Small intestine (tissue), 7 donors: ENCODE data around the gene FOXL3. TPM values are rescaled to one million over a fixed set of nuclear protein-coding genes. Genes with fewer than 3 reads are reported as not detected.
A peak's percentile ranks its signal among the peaks of the same experiment; 100 is the strongest.

Experiments used
- DNase-seq, 2 donors: peaks; one replicate each; pipeline versions ENCODE4 v3.0.0 to v3.0.0-alpha.2; 2013
- FAIRE-seq: peaks from 2 replicates; lab custom pipeline; 2012; peaks lifted over from hg19 to GRCh38; lab: Jason Lieb, UNC
- H3K27ac ChIP-seq, 3 donors: one replicate each; pipeline ENCODE4 v1.5.1; 2013; ENCODE audit warnings: low read length in 2 of 3, mild to moderate bottlenecking in 2 of 3, control low read depth in 1 of 3, inconsistent platforms in 1 of 3, low read depth in 1 of 3, moderate library complexity in 1 of 3
- H3K27me3 ChIP-seq, 3 donors: one replicate each; pipeline ENCODE4 v1.6.1; 2013; ENCODE audit warnings: low read length in 3 of 3, inconsistent platforms in 1 of 3; ENCODE audit not compliant: control insufficient read depth in 3 of 3, insufficient read depth in 3 of 3
- H3K36me3 ChIP-seq, 3 donors: one replicate each; pipeline ENCODE4 v1.6.1; 2013; ENCODE audit warnings: low read length in 3 of 3, inconsistent platforms in 1 of 3, low read depth in 1 of 3, mild to moderate bottlenecking in 1 of 3, moderate library complexity in 1 of 3; ENCODE audit not compliant: control insufficient read depth in 3 of 3, insufficient read depth in 2 of 3
- H3K4me1 ChIP-seq, 3 donors: one replicate each; pipeline ENCODE4 v1.6.1; 2013; ENCODE audit warnings: low read length in 2 of 3, inconsistent platforms in 1 of 3, low read depth in 1 of 3, mild to moderate bottlenecking in 1 of 3, moderate library complexity in 1 of 3; ENCODE audit not compliant: control insufficient read depth in 3 of 3, insufficient read depth in 2 of 3
- H3K4me3 ChIP-seq, 3 donors: one replicate each; pipeline ENCODE4 v1.5.1; 2013; ENCODE audit warnings: low read length in 3 of 3, control low read depth in 1 of 3, inconsistent platforms in 1 of 3, low read depth in 1 of 3, mild to moderate bottlenecking in 1 of 3, moderate library complexity in 1 of 3
- H3K9me3 ChIP-seq, 2 donors: one replicate each; pipeline ENCODE4 v1.6.1; 2013; ENCODE audit warnings: low read depth in 1 of 2, low read length in 1 of 2; ENCODE audit not compliant: control insufficient read depth in 2 of 2, insufficient read depth in 1 of 2
- WGBS, 3 donors: extraction: QIAGEN DNeasy Blood & Tissue Kit; methylation state at CpG; one replicate each; pipeline ENCODE4 v1.1.7; 2013; 5-methylcytosine and 5-hydroxymethylcytosine counted together
- polyA plus RNA-seq, 4 donors: library from polyadenylated mRNA; stranded (reverse) in 3 of 4; unstranded in 1 of 4; fragments of 200-250 nt in 3 of 4; fragments of 120-200 nt in 1 of 4; gene quantifications; one replicate each; pipeline versions ENCODE4 v1.2.1 to v1.2.3, GENCODE V29; 2013
- donor health status: healthy with polysubstance abuse.
- donor health status: control.
- donor health status: control.
- donor health status: Bipolar disorder and iron deficiency.
- donor health status: healthy.

Gene FOXL3
- polyA plus RNA-seq, 4 donors: 1.7 TPM; not detected in 3

- Histone ChIP-seq H3K9me3 (no peaks in the 10 kb centered on the region), H3K4me1 (peaks cover 2 to 70% (median 2%) of the 10 kb centered on the region in 3 donors), H3K27me3 (no peaks in the 10 kb centered on the region), H3K36me3 (no peaks in the 10 kb centered on the region), H3K4me3 (no peak overlapping the region), H3K27ac (no peak overlapping the region)
- WGBS, 3 donors: 91 to 93% (median 92%) methylated on average over 31 of the region's 31 CpGs
- FAIRE-seq (no peak), DNase-seq (no peak)
Measured at GRCh38 chr7:338295-339061, 48.5 kb downstream of the FOXL3 start.

GRCh38 chr7:339062-339342 lies 49.0 kb downstream of the FOXL3 start:
- Histone ChIP-seq H3K9me3 (no peaks in the 10 kb centered on the region), H3K27ac (no peak overlapping the region), H3K36me3 (no peaks in the 10 kb centered on the region), H3K27me3 (no peaks in the 10 kb centered on the region), H3K4me1 (peaks cover 2 to 70% (median 2%) of the 10 kb centered on the region in 3 donors), H3K4me3 (no peak overlapping the region)
- WGBS, 3 donors: 39 to 62% (median 46%) methylated on average over 3 of the region's 3 CpGs
- FAIRE-seq (no peak), DNase-seq (peak; percentile 29 to 47)

- H3K4me1 ChIP-seq: peaks cover 2 to 72% (median 2%) of the 10 kb centered on the region in 3 donors
- H3K27ac ChIP-seq: no peak overlapping the region
- DNase-seq: no peak
- H3K9me3 ChIP-seq: peaks cover 0 to 6% of the 10 kb centered on the region in 2 donors
- H3K36me3 ChIP-seq: no peaks in the 10 kb centered on the region
- no peak for FAIRE-seq
- 79 to 84% (median 83%) methylated on average over 7 of the region's 7 CpGs for WGBS, 3 donors
- H3K27me3 ChIP-seq: no peaks in the 10 kb centered on the region
- no peak overlapping the region for H3K4me3 ChIP-seq
Measured at GRCh38 chr7:339696-340095, 49.7 kb downstream of the FOXL3 start.

- Histone ChIP-seq H3K9me3 (peaks cover 0 to 11% of the 10 kb centered on the region in 2 donors), H3K27me3 (no peaks in the 10 kb centered on the region), H3K4me1 (peaks cover 2 to 72% (median 2%) of the 10 kb centered on the region in 3 donors), H3K36me3 (no peaks in the 10 kb centered on the region), H3K27ac (peak overlapping the region in 1 of 3 donors; percentile 97), H3K4me3 (no peak overlapping the region)
- FAIRE-seq: no peak
- WGBS, 3 donors: 22 to 74% (median 39%) methylated on average over 31 of the region's 31 CpGs
- DNase-seq: peak; percentile 23 to 28
Measured at GRCh38 chr7:340200-340937, 50.4 kb downstream of the FOXL3 start.

Other genes starting within 250 kb of the FOXL3 start
- 10 to 100 TPM; 19.7 to 69.4 (median 32.1) TPM for gene FAM20C, start 97.6 kb upstream of the FOXL3 start, polyA plus RNA-seq
- gene PDGFA, start 229.7 kb downstream of the FOXL3 start, polyA plus RNA-seq: 100 to 1,000 TPM in 1 of 4 donors, 10 to 100 TPM in 3; 17.4 to 107 (median 32.4) TPM